Islet of Langerhans (tissue), 1 donor: ENCODE data around the gene RAB40C.
A peak's percentile ranks its signal among the peaks of the same experiment; 100 is the strongest.

Experiments used
- FAIRE-seq: peaks from one replicate; lab custom pipeline; 2011; peaks lifted over from hg19 to GRCh38; lab: Jason Lieb, UNC

The RAB40C gene

GRCh38 chr16:633336-634050, 43.6 kb downstream of the RAB40C start:
- no peak for FAIRE-seq

- FAIRE-seq = no peak
These were observed 44.3 kb downstream of the RAB40C start for GRCh38 chr16:634051-634670.

- no peak for FAIRE-seq
These were observed 45.1 kb downstream of the RAB40C start for GRCh38 chr16:634996-635395.

- FAIRE-seq = no peak
These were observed 45.8 kb downstream of the RAB40C start for GRCh38 chr16:635573-636205.

GRCh38 chr16:636206-637080, 46.6 kb downstream of the RAB40C start, which contains the start of gene METTL26:
Gene METTL26, minus strand, starts transcription at chr16:636305. Its CDS starts 15 bp downstream, at chr16:636290.
- peak; percentile 71 for FAIRE-seq

DNA sequence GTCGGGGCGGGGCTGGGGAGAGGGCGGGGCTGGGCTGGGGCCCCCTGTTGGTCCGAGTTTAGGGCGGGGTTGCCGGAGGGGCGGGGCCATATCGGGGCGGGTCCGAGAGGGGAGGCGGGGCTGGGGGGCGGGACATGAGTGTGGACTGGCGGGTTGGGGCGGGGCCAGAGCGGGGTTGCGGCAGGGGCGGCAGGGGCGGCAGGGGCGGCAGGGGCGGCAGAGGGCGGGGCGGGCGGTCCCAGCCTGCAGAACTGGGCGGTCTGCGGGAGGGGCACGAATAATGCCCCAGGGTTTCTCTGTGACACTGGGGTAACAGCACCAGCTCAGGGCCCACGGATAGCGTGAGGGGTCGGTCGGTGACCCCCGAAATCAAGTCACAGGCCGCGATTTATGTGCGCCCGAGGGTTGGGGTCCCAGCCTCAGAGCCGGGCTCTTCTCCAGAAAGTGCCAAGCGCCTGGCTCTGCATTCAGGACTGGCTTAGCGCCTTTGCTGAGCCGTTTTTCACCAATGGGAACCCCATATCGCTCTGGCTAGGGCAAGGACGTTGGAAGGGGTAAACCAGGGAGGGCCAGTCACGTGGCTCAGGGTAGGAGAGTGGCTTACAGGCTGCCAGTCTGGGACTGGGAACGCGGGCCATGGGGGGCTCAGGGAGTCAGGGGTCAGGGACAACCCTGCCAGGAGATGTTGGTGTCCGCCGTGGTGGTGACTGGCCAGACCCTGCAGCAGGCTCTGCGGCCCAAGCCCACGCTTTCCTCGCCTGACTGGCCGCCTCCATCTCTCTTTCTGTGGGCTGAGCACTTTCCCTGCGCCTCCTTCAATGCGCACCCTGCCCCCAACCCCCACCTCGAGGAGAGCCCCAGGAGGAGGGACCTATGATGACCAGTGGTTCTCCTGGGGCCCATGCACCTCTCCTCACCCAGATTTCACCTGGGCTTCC, 47.5 kb downstream of the RAB40C start:
- no peak for FAIRE-seq

- FAIRE-seq = no peak
These were observed 48.2 kb downstream of the RAB40C start for GRCh38 chr16:638034-638543.

GRCh38 chr16:638836-639235, 49.0 kb downstream of the RAB40C start:
- FAIRE-seq = no peak

DNA sequence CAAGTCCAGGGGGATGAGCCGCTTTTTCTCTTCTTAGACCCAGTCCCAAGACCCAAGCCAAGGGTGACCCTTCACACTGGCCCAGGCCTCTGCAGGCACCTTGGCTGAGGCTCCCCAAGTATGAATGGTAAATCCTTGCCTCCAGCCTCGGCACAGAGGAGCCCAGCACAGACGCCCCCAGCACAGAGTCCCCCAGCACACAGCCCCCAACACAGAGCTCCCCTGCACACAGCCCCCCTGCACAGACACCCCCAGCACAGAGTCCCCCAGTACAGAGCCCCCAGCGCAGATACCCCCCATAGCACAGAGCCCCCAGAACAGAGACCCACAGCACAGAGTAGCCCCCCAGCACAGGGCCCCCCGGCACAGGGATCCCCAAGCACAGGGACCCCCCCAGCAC, 50.7 kb downstream of the RAB40C start:
- no peak for FAIRE-seq

GRCh38 chr16:641326-642188, 51.7 kb downstream of the RAB40C start, which contains the start of gene MCRIP2:
Gene MCRIP2, plus strand, starts transcription at chr16:641828. Its CDS starts 164 bp downstream, at chr16:641992.
- FAIRE-seq = no peak

DNA sequence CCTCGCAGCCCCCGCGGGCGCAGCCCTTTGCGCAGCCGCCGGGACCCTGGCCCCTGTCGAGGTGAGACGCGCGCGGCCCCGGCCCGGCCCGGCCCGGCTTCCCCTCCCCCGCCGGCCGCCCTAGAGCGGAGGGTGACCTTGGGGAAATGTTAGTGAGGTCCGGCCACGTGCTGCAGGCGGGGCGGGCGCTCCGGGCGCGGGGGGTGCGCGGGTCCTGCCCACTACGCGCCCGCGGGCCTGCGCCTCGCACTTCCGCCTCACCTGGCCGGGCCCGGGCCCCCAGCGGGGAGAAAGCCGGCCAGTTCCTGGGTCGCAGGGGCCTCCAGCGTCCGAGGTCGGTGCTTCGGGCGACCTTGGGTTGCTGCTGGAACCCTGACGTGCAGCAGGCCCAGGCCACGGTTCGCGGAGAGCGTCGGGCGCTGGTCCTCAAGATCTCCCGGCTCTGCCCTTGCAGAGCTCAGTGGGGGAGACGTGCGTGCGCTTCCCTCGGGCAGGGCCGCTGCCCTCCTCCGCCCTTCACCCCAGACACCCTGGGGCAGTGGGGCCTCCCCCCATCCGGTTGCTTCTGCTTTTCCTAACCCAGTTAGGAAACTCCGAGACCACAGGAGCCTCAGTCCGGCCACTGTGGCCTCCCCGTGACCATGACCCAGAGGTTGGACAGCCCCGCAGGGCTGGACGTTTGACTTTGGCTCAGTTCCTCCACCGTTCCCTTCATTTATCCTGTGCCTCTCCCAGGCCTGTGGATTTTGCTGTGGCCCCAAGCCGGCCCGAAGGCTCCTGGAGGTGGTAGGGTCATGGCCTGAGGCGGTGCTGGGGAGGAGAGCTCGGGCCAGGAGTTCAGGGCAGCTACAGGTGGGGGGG, 52.6 kb downstream of the RAB40C start:
- no peak for FAIRE-seq

DNA sequence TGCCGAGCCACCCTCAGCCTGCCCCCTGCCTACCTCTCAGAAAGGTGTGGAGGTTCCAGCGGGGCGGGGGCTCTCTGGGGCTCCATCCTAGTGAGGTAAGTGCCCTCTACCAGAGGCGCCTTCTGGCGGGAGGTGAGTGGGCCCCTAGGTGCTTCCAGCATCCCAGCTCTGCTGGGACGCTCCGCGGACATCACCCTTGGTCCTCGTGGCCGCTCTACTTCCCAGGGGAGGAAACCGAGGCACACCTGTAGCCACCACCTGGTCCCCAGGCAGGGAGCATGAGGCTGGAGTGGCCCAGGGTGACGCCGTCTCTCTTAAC, 53.1 kb downstream of the RAB40C start:
- no peak for FAIRE-seq

- no peak for FAIRE-seq
These were observed 54.7 kb downstream of the RAB40C start for GRCh38 chr16:644556-644955.

DNA sequence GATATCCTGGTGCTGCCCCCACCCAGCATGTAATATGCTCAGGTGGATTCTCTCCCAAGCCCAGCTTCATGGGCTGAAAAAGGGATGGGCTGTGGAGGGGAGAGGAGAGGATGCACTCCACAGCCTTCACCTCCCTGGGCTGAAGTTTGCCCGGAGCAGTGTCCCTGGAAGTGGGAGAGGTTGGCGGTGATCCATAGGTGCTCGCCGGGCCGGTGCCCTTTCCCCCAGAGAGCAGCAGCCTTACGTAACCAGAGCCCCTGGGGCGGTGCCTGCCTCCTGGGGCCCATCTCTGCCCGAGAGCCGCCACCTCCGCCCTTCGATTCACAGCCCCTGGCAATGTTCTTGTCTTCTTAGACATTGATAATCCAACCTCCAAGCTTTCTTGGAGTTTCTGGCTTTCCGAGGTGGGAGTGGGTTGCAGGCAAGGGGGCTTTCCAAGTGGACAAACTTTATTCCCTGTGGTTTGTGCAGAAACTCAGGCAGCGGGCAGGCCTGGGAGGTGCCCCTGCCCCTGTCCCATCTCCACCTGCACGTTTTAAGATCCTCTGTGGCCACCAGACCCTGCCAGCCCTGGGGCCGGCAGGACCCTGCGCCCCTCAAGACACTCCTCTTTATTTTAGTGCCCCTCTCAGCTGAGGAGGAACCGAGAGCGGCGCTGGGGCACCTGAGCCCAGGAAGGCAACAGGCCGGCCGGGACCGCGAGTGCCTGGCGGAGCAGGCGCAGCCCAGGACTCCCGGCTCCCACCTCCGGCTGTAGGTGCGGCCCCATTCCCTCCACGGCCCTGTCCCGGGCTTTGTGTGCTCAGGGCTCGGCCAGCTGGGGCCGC, 56.2 kb downstream of the RAB40C start:
- FAIRE-seq = no peak

- no peak for FAIRE-seq
These were observed 56.9 kb downstream of the RAB40C start for GRCh38 chr16:646679-647172.

GRCh38 chr16:647173-647902, 57.5 kb downstream of the RAB40C start:
- no peak for FAIRE-seq

DNA sequence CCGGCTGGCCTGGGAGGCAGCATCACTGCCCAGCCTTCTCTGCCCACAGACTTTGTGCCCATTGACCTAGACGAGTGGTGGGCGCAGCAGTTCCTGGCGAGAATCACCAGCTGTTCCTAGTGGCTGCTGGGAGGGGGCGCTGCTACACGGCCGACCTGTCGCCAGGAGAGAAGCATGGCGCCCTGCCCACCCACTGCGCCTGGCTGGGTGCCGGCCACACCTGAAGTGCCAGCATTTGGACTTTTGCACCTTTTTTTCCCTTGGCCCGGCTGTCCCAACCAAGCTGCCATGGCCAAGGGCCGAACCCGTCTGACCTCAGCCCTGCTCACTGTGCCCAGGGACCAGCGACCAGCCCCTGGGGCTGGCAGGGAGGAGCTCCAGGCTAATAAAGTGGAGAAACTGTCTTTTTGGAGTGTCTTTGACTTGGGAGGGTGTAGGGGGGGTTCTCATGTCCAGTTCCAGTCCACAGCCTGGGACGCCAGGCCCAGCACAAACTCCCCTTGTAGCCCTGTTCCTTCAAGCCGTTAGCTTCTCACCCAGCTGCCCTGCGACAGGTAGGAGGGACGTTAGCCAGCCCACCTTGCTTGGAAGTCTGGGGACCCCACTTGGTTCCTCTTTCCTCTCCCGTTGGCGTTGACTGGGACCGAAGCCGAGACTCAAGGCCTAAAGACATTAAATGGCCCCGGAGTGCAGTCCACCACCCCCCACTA, 58.4 kb downstream of the RAB40C start:
- FAIRE-seq = no peak
